B cell (primary cell): ENCODE measurements around the gene THSD4.

ENCODE experiments used
- CTCF ChIP-seq: fragments of 200-600 bp; IDR thresholded peaks from one replicate; pipeline ENCODE4 v1.8.0; 2022; ENCODE audit warnings: antibody characterized with exemption, mild to moderate bottlenecking
- EZH2 ChIP-seq: IDR thresholded peaks from 2 replicates; pipeline ENCODE4 v1.6.1; 2012; ENCODE audit warnings: borderline replicate concordance, low read depth, mild to moderate bottlenecking, moderate library complexity, low read length; ENCODE audit not compliant: insufficient read depth, poor library complexity, severe bottlenecking

- TF ChIP-seq CTCF (no peak), EZH2 (no peak)
Measured at GRCh38 chr15:71706461-71707229, 591.4 kb downstream of the THSD4 start.
